ENCODE data around the gene SKOR1. TPM values are rescaled to one million over a fixed set of nuclear protein-coding genes. Genes with fewer than 3 reads are reported as not detected.

SKOR1 gene
- total RNA-seq, 2 donors from 2014 or later: 0.78 to 3.5 TPM

DNA sequence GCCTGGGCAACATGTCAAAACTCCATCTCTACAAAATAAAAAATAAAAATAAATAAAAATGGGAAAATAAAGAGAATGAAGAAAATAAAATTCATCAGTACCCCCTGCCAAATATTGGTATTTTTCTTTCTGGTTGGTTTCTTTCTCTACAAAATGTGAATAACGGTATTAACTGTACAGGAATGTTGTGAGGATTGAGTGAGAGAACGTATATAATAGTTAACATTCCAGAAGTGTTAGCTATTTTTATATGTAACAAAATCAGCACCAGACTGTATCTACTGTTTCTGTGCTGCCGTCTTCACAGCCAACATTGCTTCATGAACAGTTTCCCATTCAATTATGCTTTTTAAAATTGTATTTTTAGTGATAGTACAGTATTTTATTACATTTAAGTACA, 40.0 kb downstream of the SKOR1 start:
- no peak for ATAC-seq (ENCODE audit: insufficient number of reproducible peaks, low FRiP score, low read depth)
- no peaks in the 10 kb centered on the region for H3K36me3 ChIP-seq
- no peaks in the 10 kb centered on the region for H3K27me3 ChIP-seq (replicated peaks; ENCODE audit: insufficient read depth)
- TF ChIP-seq, protein P1, sequence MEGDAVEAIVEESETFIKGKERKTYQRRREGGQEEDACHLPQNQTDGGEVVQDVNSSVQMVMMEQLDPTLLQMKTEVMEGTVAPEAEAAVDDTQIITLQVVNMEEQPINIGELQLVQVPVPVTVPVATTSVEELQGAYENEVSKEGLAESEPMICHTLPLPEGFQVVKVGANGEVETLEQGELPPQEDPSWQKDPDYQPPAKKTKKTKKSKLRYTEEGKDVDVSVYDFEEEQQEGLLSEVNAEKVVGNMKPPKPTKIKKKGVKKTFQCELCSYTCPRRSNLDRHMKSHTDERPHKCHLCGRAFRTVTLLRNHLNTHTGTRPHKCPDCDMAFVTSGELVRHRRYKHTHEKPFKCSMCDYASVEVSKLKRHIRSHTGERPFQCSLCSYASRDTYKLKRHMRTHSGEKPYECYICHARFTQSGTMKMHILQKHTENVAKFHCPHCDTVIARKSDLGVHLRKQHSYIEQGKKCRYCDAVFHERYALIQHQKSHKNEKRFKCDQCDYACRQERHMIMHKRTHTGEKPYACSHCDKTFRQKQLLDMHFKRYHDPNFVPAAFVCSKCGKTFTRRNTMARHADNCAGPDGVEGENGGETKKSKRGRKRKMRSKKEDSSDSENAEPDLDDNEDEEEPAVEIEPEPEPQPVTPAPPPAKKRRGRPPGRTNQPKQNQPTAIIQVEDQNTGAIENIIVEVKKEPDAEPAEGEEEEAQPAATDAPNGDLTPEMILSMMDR (IDR thresholded peaks at IDR 0.05): no peak
- H3K9me3 ChIP-seq: no peaks in the 10 kb centered on the region
- DNase-seq (ENCODE audit: low spot score): no peak
- H3K27ac ChIP-seq: no peak overlapping the region
- no peak overlapping the region for H3K4me3 ChIP-seq
- peaks cover 7 to 15% of the 10 kb centered on the region in 2 donors for H3K4me1 ChIP-seq (ENCODE audit: control insufficient read depth in 1 of 2, low read depth in 2 of 2)

DNA sequence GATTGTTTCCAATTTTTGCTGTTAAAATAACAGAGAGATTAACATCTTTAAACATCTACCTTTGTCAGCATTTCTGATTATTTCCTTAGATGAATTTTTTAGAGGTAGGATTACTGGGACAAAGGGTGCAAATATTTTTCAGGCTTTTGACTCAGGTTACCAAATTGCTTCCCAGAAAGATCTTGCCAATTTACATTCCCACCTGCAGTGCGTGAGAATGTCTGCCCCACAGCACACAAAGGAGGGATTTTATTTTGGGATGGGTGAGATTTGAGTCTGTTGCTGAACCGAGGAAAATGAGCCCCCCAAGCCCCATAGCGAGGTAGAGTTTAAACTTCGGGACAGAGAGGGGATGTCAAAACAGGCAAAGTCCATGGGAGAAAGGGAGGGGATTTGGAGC, 40.5 kb downstream of the SKOR1 start:
- Histone ChIP-seq H3K27me3 (replicated peaks; ENCODE audit: insufficient read depth) (no peaks in the 10 kb centered on the region), H3K9me3 (no peaks in the 10 kb centered on the region), H3K4me3 (no peak overlapping the region), H3K27ac (no peak overlapping the region), H3K4me1 (ENCODE audit: control insufficient read depth in 1 of 2, low read depth in 2 of 2) (peaks cover 7 to 15% of the 10 kb centered on the region in 2 donors), H3K36me3 (no peaks in the 10 kb centered on the region)
- no peak for ATAC-seq (ENCODE audit: insufficient number of reproducible peaks, low FRiP score, low read depth)
- TF ChIP-seq, protein P1 (IDR thresholded peaks at IDR 0.05): no peak
- DNase-seq (ENCODE audit: low spot score): no peak

DNA sequence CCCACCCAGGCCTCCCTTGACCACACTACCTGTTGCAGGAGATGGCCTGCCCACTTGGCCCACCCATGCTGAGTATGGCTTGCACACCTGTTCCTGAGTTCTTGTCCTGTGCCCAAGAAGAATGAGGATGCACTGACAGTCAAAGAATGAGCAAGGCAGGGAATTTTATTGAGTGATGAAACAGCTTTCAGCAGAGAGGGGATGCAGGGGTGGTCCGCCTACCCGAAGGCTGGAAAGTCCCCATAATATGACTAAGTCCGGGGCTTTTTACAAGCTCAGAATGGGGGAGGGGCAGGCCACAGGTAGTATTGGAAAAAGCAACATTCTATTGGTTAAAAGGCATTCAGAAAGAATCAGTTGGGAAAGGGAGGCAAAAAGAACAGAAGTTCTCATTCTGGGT, 44.4 kb downstream of the SKOR1 start:
- no peak for DNase-seq (ENCODE audit: low spot score)
- H3K4me1 ChIP-seq (ENCODE audit: control insufficient read depth in 1 of 2, low read depth in 2 of 2): no peaks in the 10 kb centered on the region
- TF ChIP-seq, protein P1 (IDR thresholded peaks at IDR 0.05): no peak
- peaks cover 3% of the 10 kb centered on the region for H3K9me3 ChIP-seq
- H3K27ac ChIP-seq: no peak overlapping the region
- H3K36me3 ChIP-seq: no peaks in the 10 kb centered on the region
- ATAC-seq (ENCODE audit: insufficient number of reproducible peaks, low FRiP score, low read depth): no peak
- H3K27me3 ChIP-seq (replicated peaks; ENCODE audit: insufficient read depth): no peaks in the 10 kb centered on the region
- no peak overlapping the region for H3K4me3 ChIP-seq

DNA sequence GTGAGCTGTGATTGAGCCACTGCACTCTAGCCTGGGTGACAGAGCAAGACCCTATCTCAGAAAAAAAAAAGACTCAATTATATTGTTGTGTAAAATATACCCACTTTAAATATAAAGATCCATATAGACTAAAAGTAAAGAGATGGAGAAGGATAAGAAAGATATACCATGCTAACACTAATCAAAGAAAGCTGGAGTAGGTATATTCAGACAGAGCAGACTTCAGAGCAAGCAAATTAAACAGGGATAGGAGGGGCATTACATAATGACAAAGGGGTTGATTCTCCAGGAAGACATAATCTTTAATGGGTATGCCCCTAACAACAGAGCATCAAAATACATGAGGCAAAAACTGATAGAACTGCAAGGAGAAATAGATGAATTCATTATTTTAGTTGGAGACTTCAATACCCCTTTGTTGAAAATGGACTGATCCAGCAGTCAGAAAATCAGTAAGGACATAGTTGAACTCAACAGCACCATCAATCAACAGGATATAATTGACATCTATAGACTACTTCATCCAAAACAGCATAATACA, 45.6 kb downstream of the SKOR1 start:
- Histone ChIP-seq H3K4me1 (ENCODE audit: control insufficient read depth in 1 of 2, low read depth in 2 of 2) (no peaks in the 10 kb centered on the region), H3K27me3 (replicated peaks; ENCODE audit: insufficient read depth) (no peaks in the 10 kb centered on the region), H3K27ac (no peak overlapping the region), H3K9me3 (peaks cover 3% of the 10 kb centered on the region), H3K36me3 (no peaks in the 10 kb centered on the region), H3K4me3 (no peak overlapping the region)
- DNase-seq (ENCODE audit: low spot score) (no peak), ATAC-seq (ENCODE audit: insufficient number of reproducible peaks, low FRiP score, low read depth) (no peak)
- TF ChIP-seq, protein P1 (IDR thresholded peaks at IDR 0.05): no peak

DNA sequence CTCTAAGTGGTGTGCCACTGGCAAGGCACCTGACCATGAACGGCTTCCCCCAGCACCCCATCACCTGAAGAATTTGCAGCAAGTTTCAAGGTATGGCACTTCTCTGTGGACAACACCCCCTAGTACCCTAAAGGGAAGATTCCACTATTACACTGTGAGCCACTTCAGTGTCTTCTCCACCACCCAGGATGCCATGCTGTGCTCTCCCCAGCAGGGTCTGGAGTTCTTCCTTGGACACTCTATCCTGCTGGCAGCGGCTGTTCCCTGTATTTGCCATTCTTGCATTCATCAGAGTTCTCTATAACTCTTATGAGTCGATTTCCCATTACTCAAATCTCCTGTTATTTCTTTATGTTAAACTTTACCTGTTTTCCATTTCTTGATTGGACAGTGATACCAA, 48.5 kb downstream of the SKOR1 start:
- Histone ChIP-seq H3K4me3 (no peak overlapping the region), H3K27me3 (replicated peaks; ENCODE audit: insufficient read depth) (no peaks in the 10 kb centered on the region), H3K36me3 (no peaks in the 10 kb centered on the region), H3K27ac (no peak overlapping the region), H3K9me3 (peaks cover 3% of the 10 kb centered on the region), H3K4me1 (ENCODE audit: control insufficient read depth in 1 of 2, low read depth in 2 of 2) (no peaks in the 10 kb centered on the region)
- DNase-seq (ENCODE audit: low spot score) (no peak), ATAC-seq (ENCODE audit: insufficient number of reproducible peaks, low FRiP score, low read depth) (no peak)
- TF ChIP-seq, protein P1 (IDR thresholded peaks at IDR 0.05): no peak

Measured in thoracic aorta (tissue), 2 donors.